IPS-18a (cell line): ENCODE data around the gene PRKN.

Experiments used
- H3K27ac ChIP-seq: one replicate; pipeline ENCODE4 v1.5.1; 2013; ENCODE audit warnings: low read length
- H3K27me3 ChIP-seq: one replicate; pipeline ENCODE4 v1.6.1; 2013; ENCODE audit warnings: mild to moderate bottlenecking, low read length; ENCODE audit not compliant: control insufficient read depth, insufficient read depth
- H3K36me3 ChIP-seq: one replicate; pipeline ENCODE4 v1.6.1; 2013; ENCODE audit warnings: low read depth, low read length; ENCODE audit not compliant: control insufficient read depth
- H3K4me1 ChIP-seq: one replicate; pipeline ENCODE4 v1.6.1; 2013; ENCODE audit warnings: low read depth, low read length; ENCODE audit not compliant: control insufficient read depth
- H3K4me3 ChIP-seq: one replicate; pipeline ENCODE4 v1.5.1; 2013; ENCODE audit warnings: low read length
- H3K9ac ChIP-seq: one replicate; pipeline ENCODE4 v1.6.1; 2013; ENCODE audit warnings: mild to moderate bottlenecking, low read length, moderate library complexity
- H3K9me3 ChIP-seq: one replicate; pipeline ENCODE4 v1.6.1; 2013; ENCODE audit warnings: low read depth, low read length; ENCODE audit not compliant: control insufficient read depth

PRKN gene

DNA sequence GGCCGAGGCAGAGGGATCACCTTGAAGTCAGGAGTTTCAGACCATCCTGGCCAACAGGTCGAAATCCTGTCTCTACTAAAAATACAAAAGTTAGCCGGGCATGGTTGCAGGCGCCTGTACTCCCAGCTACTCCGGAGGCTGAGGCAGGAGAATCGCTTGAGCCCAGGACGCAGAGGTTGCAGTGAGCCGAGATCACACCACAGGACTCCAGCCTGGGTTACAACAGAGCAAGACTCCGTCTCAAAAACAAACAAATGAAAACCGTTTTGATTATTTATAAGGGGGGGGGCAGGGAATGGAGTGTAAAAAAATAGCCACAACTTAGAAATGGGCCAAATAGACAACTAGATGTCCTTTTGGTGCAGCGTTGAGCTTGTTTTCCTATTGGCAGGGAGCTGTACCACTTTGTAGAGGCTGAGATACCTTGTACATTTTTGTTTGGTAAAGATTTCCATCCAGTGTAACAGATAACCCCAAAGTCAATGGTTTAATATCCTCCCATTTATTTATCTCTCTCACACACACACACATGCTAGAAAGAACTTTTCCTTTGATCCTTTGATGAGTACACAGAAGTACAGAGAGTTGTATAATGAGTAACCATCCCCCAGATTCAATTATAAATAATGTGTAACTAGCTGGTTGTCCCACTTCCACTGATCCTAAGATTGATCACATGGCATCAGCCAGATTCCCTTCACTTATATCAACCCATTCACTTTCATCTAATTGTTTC lies 477.5 kb downstream of the PRKN start:
- Histone ChIP-seq H3K36me3 (no peaks in the 10 kb centered on the region), H3K9ac (no peak overlapping the region), H3K4me1 (no peaks in the 10 kb centered on the region), H3K27ac (no peak overlapping the region), H3K9me3 (no peaks in the 10 kb centered on the region), H3K4me3 (no peak overlapping the region), H3K27me3 (no peaks in the 10 kb centered on the region)

DNA sequence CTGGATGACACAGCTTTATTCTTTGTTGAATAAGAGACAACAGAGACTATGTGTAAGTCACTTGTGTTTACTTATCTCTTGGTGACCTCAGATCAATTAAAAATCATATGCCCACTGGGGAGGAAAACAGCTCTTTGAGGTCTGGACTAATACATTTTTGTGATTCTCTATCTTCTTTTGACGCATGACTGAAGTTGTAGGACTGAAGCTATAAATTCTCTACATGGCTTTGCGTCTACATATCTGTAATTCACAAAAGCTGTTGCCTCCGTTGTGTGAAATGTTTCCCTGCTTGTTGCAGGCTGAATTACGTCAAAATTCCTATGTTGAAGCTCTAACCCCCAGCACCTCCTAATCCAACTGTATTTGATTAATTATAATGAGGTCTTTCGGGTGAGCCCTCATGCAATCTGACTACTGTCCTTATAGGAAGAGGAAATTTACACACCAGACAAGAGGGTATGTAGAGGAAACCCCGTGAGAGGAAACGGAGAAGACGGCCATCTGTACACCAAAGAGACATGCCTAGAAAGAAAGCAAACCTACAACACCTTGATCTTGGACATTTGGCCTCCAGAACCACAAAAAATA lies 481.6 kb downstream of the PRKN start:
- H3K4me3 ChIP-seq, result no peak overlapping the region
- H3K9ac ChIP-seq, result no peak overlapping the region
- no peaks in the 10 kb centered on the region for H3K36me3 ChIP-seq

DNA sequence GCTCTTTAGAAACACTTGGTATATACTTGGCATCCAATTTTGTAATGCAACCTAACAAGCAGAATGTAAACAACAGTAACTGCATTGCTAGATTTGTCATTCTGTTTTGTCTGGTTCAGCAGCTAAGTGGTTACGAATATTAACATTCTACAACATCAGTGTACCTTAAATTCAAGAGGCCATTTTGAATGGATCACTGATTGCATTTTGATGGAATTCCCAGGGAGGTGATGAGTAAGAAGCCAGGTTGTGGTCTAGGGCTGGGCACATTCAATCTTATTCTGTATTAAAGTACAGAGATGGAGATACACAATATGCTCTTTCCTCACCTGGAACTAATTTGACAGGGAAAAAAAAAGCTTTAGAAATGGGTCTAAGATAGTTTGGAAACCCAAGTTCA lies 483.5 kb downstream of the PRKN start:
- H3K9ac ChIP-seq, result no peak overlapping the region
- no peak overlapping the region for H3K4me3 ChIP-seq
- no peak overlapping the region for H3K27ac ChIP-seq
- no peaks in the 10 kb centered on the region for H3K4me1 ChIP-seq
- no peaks in the 10 kb centered on the region for H3K9me3 ChIP-seq
- H3K27me3 ChIP-seq, result no peaks in the 10 kb centered on the region
- no peaks in the 10 kb centered on the region for H3K36me3 ChIP-seq

More for the DNA sequence above, 481.6 kb downstream of the PRKN start:
- Histone ChIP-seq H3K27ac (no peak overlapping the region), H3K4me1 (no peaks in the 10 kb centered on the region), H3K9me3 (no peaks in the 10 kb centered on the region), H3K27me3 (no peaks in the 10 kb centered on the region)

DNA sequence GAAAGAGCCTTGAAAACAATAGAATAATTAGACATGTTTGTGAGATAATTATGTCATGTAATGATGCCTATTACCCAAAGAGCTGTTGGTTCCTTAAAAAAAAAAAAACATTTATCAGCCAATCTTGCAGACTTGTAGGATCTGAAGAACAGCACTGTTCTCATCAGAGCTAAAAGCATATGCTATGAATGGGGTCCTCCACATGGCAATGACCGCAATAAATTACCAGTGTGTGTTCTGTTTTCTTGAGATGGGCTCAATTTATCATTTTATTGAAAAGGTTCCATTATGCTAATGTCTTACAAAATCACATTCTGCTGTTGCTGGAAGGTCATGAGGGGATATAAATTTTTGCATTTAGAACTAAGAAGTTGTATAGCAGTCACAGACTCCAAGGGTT lies 484.7 kb downstream of the PRKN start:
- Histone ChIP-seq H3K27me3 (no peaks in the 10 kb centered on the region), H3K36me3 (no peaks in the 10 kb centered on the region), H3K4me1 (no peaks in the 10 kb centered on the region), H3K9me3 (no peaks in the 10 kb centered on the region), H3K4me3 (no peak overlapping the region), H3K9ac (no peak overlapping the region), H3K27ac (no peak overlapping the region)

DNA sequence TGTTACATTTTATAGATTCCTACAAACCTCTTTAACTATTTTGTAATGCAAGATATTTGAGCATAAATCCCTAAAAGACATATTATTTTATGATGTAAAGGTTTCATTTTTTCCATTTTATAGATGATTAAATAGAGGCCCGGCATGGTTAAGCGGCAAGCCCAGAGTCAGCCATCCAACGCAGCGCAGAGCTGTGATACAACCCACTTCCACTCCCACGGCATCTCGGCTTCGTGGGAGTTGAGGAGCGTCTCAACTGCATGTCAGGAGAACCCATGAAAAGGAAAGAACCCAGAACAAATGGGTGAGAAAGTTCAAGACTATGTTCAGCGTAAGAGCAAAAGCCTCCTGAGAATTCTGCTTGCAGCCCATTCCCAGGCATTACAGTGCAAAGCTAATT lies 488.2 kb downstream of the PRKN start:
- no peaks in the 10 kb centered on the region for H3K4me1 ChIP-seq
- no peak overlapping the region for H3K27ac ChIP-seq
- no peak overlapping the region for H3K4me3 ChIP-seq
- H3K9ac ChIP-seq, result no peak overlapping the region
- no peaks in the 10 kb centered on the region for H3K27me3 ChIP-seq
- no peaks in the 10 kb centered on the region for H3K36me3 ChIP-seq
- no peaks in the 10 kb centered on the region for H3K9me3 ChIP-seq

DNA sequence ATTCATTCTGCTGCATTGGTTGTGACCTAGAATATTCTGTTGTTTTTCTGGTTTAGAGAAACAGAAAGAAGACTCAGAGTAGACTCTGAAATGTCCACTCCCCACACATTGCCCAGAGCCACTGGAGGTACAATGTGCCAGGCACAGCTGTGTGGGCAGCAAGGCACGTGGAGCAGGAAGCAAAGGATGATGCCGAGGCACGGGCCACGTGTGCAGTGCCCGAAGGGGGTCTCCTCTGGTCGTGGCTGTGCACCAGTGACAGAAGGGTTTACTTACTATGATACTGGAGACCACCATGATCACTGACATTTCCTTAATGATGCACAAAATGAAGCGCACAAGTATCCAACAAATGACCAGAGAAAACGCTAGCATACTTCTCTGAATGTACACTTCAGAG lies 488.9 kb downstream of the PRKN start:
- no peak overlapping the region for H3K9ac ChIP-seq

DNA sequence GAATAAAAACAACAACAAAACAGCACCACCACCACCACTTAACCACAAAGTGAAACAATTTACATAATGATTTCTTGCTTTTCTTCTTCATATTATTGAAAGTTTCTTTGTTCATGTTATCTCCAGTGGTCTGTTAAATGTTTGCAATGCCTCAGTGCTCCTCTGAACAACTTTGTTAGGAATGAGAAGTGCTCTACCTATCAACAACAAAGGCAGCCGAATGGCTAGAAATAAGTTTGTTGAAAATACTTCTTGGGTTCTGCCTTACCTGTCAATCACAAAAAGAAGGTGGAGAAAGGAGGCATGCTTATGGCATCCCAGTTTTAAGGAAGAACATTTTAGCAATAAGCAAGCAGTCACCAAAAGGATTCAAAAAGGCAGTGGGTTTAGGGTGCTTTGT lies 490.2 kb downstream of the PRKN start:
- no peak overlapping the region for H3K9ac ChIP-seq
- H3K9me3 ChIP-seq, result no peaks in the 10 kb centered on the region
- H3K27ac ChIP-seq, result no peak overlapping the region
- no peaks in the 10 kb centered on the region for H3K4me1 ChIP-seq
- no peak overlapping the region for H3K4me3 ChIP-seq
- no peaks in the 10 kb centered on the region for H3K36me3 ChIP-seq
- H3K27me3 ChIP-seq, result no peaks in the 10 kb centered on the region

More for the DNA sequence above, 488.9 kb downstream of the PRKN start:
- H3K36me3 ChIP-seq, result no peaks in the 10 kb centered on the region
- no peaks in the 10 kb centered on the region for H3K4me1 ChIP-seq
- H3K27me3 ChIP-seq, result no peaks in the 10 kb centered on the region
- H3K27ac ChIP-seq, result no peak overlapping the region
- H3K4me3 ChIP-seq, result no peak overlapping the region
- no peaks in the 10 kb centered on the region for H3K9me3 ChIP-seq

DNA sequence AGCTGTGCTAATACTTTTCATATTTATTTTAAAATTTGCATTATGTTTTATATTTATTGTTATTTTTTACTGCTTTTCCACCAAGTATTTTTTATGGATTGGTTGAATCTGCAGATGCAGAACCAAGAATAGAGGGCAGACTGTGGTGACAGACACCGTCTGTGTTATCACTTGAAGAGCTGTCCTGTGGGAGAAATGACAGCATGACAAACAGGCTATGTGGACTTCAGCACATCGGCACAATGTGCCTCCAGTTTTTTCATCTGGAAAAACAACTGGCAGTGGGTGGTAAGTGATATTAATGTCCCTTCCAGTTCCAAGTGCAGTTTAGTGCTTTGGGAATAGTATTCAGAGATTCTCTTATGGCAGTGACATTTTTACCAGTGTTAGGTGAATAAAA lies 492.9 kb downstream of the PRKN start:
- Histone ChIP-seq H3K9ac (no peak overlapping the region), H3K36me3 (no peaks in the 10 kb centered on the region), H3K9me3 (no peaks in the 10 kb centered on the region), H3K27me3 (no peaks in the 10 kb centered on the region), H3K27ac (no peak overlapping the region), H3K4me1 (no peaks in the 10 kb centered on the region), H3K4me3 (no peak overlapping the region)

DNA sequence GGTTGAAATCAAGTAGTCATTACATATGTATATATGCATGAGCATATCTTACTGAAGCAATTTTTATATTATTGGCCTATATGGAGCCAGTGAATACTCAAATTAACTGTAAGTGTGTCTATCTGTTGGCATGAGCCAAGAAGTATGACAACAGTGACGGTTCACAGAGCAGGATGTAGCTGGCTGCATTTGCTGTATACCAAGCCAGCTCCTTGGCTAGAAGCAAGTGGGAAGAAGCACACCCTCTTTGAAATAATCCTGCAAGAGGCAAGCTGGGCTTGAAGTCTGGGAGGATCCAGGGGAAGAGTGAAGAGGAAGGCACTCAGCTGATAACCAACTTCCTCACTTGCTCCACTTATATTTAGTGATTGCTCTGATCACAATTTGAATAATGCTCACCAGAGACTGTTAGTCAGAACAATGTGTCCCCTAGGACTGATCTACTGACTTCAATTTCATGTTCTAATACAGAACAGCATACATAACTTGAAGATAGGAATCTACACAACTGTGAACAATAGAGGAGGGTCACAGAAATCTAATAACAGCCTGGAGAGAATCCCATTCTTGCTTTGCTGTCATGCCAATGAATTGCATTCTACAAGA lies 497.3 kb downstream of the PRKN start:
- H3K9ac ChIP-seq, result no peak overlapping the region
- H3K27me3 ChIP-seq, result no peaks in the 10 kb centered on the region
- no peak overlapping the region for H3K27ac ChIP-seq
- no peak overlapping the region for H3K4me3 ChIP-seq
- H3K36me3 ChIP-seq, result no peaks in the 10 kb centered on the region
- H3K9me3 ChIP-seq, result no peaks in the 10 kb centered on the region
- H3K4me1 ChIP-seq, result no peaks in the 10 kb centered on the region

DNA sequence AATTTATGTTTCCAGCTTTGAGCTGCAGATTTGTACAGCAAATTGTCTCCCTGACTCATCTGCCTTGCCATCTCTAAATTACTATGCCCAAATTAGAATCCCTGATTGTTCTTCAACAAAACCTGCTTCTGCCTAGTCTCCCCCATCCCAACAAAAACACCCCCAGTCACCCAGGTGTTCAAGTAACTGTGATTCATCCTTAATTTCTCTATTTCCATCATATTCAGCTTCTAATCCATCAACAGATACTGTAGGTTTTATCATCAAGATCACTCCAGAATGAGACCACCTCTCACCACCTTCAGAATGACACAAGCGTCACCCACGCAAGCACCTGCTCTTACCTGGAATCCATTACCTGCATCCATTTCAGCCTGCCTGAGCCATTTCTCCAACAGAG lies 498.5 kb downstream of the PRKN start:
- H3K36me3 ChIP-seq, result no peaks in the 10 kb centered on the region
- no peaks in the 10 kb centered on the region for H3K27me3 ChIP-seq
- no peak overlapping the region for H3K4me3 ChIP-seq
- no peak overlapping the region for H3K9ac ChIP-seq
- no peak overlapping the region for H3K27ac ChIP-seq
- H3K4me1 ChIP-seq, result no peaks in the 10 kb centered on the region
- no peaks in the 10 kb centered on the region for H3K9me3 ChIP-seq

DNA sequence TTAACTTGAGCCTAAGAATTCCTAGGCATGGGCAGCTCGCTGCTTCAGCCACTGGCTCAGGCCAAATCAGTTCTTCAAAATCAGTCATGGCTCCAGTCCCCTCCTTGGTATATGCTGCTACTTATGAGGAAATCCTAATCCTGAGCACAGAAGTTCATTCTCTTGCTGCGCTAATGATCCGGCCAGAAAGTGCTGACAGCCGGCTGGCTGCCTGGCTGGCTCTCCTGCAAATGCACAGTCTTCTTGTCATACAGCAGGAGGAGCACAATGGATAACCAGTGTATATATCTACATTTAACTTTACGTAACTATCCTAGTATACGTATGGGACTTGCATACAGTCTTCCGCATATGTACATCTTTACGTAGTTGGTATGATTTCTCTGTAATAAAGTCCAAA lies 500.8 kb downstream of the PRKN start:
- no peak overlapping the region for H3K27ac ChIP-seq
- H3K9me3 ChIP-seq, result no peaks in the 10 kb centered on the region
- no peak overlapping the region for H3K4me3 ChIP-seq
- H3K36me3 ChIP-seq, result no peaks in the 10 kb centered on the region
- H3K4me1 ChIP-seq, result no peaks in the 10 kb centered on the region
- no peaks in the 10 kb centered on the region for H3K27me3 ChIP-seq
- H3K9ac ChIP-seq, result no peak overlapping the region

DNA sequence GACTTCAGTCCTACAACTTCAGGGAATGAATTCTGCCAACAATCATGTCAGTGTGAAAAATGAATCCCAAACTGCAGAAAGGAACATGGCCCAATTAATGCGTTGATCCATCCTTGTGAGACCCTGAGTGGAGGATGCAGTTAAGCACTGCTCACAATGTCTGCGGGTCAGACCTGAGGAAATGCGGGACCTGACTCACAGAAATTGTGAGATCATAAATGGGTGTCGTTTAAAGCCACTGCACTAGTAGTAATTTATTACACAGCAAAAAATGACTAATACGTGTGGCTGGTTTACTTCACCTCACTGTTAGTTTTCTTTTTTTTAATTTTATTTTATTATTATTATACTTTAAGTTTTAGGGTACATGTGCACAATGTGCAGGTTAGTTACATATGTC lies 505.0 kb downstream of the PRKN start:
- no peaks in the 10 kb centered on the region for H3K27me3 ChIP-seq
- H3K9me3 ChIP-seq, result no peaks in the 10 kb centered on the region
- H3K27ac ChIP-seq, result no peak overlapping the region
- no peaks in the 10 kb centered on the region for H3K4me1 ChIP-seq
- H3K36me3 ChIP-seq, result no peaks in the 10 kb centered on the region
- no peak overlapping the region for H3K4me3 ChIP-seq
- H3K9ac ChIP-seq, result no peak overlapping the region
